ENCODE data around the gene SLX9.

DNA sequence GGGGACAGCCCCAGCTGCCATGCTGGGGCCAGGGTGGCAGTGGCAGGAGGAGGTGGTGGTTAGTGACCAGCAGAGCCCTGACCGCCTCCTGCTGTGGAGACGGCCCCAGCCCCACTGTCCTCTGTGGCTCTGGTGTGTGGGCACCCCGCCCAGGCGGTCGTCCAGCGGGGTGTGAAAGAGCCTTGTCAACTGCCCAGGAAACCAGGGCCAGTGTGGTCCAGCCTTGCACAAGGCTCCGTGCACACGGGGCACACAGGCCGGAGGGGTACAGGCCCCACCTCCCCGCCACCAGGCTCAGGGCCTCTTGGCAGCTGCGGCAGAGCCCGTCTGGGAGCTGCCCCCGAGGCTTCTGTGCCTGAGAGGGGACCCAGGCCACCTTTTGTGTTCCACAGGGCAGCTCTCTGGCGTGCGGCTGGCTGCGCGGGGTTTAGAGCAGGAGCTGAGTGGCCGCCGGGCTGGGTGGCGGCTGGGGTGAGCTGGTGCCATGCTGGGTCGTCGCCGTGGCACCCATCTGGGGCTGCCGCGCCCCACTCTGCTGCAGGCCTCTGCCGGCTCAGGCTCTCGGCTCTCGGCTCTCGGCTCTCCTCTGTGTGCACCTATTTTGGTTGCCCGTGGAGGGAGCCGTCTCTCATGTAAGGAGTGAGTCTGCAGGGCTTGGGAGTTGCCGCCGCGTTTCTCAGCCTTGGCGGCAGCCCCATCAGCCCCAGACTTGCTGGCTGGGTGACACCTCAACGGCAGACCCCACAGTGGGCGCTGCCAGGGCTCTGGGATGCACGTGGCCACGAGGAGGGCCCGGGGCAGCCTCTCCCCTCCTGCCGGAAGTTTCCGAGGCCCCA lies 36.1 kb downstream of the SLX9 start:
- TF ChIP-seq, protein P1, sequence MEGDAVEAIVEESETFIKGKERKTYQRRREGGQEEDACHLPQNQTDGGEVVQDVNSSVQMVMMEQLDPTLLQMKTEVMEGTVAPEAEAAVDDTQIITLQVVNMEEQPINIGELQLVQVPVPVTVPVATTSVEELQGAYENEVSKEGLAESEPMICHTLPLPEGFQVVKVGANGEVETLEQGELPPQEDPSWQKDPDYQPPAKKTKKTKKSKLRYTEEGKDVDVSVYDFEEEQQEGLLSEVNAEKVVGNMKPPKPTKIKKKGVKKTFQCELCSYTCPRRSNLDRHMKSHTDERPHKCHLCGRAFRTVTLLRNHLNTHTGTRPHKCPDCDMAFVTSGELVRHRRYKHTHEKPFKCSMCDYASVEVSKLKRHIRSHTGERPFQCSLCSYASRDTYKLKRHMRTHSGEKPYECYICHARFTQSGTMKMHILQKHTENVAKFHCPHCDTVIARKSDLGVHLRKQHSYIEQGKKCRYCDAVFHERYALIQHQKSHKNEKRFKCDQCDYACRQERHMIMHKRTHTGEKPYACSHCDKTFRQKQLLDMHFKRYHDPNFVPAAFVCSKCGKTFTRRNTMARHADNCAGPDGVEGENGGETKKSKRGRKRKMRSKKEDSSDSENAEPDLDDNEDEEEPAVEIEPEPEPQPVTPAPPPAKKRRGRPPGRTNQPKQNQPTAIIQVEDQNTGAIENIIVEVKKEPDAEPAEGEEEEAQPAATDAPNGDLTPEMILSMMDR (conservative IDR thresholded peaks at IDR 0.05; ENCODE audit: low read depth, low read length), result no peak
- no peak for TF ChIP-seq EZH2 (IDR thresholded peaks at IDR 0.05; ENCODE audit: low read length, unreplicated experiment)
